ENCODE measurements around the gene SLC38A3. TPM values are rescaled to one million over a fixed set of nuclear protein-coding genes. Genes with fewer than 3 reads are reported as not detected.

Gene SLC38A3
- total and polyA plus RNA-seq, 2 experiments from 2014 or later = 0.36 TPM; not detected in 1

DNA sequence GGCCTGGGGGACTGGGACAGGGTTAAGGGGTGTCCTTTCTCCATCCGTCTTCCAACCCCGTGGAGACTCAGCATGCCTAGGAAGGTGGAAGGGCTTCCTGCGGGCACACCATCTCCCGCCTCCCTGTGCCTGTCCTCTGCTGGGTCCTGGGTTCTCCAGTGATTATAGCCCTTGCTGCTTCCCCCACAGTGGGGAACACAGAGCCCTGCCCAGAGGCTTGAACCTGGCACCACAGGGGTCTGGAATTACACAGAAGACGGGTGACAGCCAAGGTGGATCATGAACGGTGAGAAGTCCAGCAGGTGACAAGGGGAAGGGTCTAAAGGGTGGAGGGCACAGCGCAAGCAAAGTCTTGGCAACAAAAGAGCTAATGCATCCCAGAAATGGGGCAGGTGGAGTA is 57.7 kb downstream of the SLC38A3 start:
- Histone ChIP-seq H2AFZ (no peak overlapping the region), H3K4me2 (ENCODE audit: unreplicated experiment) (no peak overlapping the region), H3F3A (ENCODE audit: insufficient read depth) (peaks cover 13% of the 10 kb centered on the region; the same call in 1 of the 2 replicates), H3K9me2 (ENCODE audit: insufficient read depth) (no peaks in the 10 kb centered on the region), H3K9ac (no peak overlapping the region), H3K4me3 (no peak overlapping the region), H3K36me3 (ENCODE audit: low read depth) (no peaks in the 10 kb centered on the region), H3K27ac (no peak overlapping the region), H3K4me1 (ENCODE audit: insufficient read depth) (peaks cover 28% of the 10 kb centered on the region), H3K9me3 (ENCODE audit: low read depth) (no peaks in the 10 kb centered on the region), H3K27me3 (replicated peaks; ENCODE audit: insufficient read depth) (no peaks in the 10 kb centered on the region), H3K79me2 (ENCODE audit: insufficient read depth) (no peaks in the 10 kb centered on the region), H4K20me1 (ENCODE audit: insufficient read depth) (no peaks in the 10 kb centered on the region)
- DNase-seq = no peak
- no peak for TF ChIP-seq EZH2 (IDR thresholded peaks at IDR 0.05; ENCODE audit: insufficient read depth, poor library complexity, severe bottlenecking)
- no peak for TF ChIP-seq EZH2phosphoT487 (IDR thresholded peaks at IDR 0.05; ENCODE audit: insufficient read depth, low read depth)
- in situ Hi-C loops (cut with MboI) = no loop called here
- 74 to 82% methylated on average over 7 of the region's 7 CpGs for WGBS, 2 experiments (ENCODE audit: low coverage in 1 of 2, low lambda C conversion rate in 2 of 2, missing lambda C conversion rate in 2 of 2)

- in situ Hi-C loops (cut with MboI) = no loop called here
Observed at GRCh38 chr3:50263478-50264382, 58.7 kb downstream of the SLC38A3 start.

DNA sequence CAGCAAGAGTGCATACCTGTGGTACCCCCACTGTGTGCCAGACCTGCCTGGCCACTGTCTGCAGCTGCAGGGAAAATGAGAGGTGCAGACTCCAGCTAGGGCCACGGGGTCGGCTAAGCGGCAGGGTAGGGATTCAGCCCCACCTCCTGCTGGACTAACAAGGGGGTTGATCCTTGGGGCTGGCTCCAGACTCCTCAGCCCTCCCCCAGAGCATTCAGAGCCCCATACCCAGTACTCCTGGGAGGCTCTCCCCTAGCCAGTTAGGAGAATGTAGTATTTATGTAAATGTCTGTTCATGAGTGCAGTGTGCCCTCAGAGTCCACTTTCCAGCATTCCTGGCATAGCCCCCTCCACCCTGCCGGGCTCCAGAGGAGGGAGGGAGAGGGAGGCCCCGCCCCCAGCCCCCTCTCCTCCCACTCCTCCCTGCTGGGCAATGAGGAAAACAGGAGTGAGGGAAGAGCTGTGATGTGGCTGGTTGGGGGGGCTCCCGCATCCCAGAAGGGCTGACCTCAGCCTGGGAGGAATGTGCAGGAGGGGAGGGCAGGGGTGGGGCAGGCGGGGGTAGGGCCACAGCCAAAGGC is 59.4 kb downstream of the SLC38A3 start:
- Histone ChIP-seq H3K4me2 (ENCODE audit: unreplicated experiment) (peak overlapping the region; percentile 23), H3K4me3 (no peak overlapping the region), H3K4me1 (ENCODE audit: insufficient read depth) (peaks cover 35% of the 10 kb centered on the region), H3K27ac (peak overlapping the region; percentile 48), H3K79me2 (ENCODE audit: insufficient read depth) (no peaks in the 10 kb centered on the region), H3K36me3 (ENCODE audit: low read depth) (no peaks in the 10 kb centered on the region), H3F3A (ENCODE audit: insufficient read depth) (peaks cover 13% of the 10 kb centered on the region), H2AFZ (no peak overlapping the region), H3K27me3 (replicated peaks; ENCODE audit: insufficient read depth) (no peaks in the 10 kb centered on the region), H4K20me1 (ENCODE audit: insufficient read depth) (no peaks in the 10 kb centered on the region), H3K9me3 (ENCODE audit: low read depth) (no peaks in the 10 kb centered on the region), H3K9ac (peak overlapping the region; percentile 41), H3K9me2 (ENCODE audit: insufficient read depth) (no peaks in the 10 kb centered on the region)
- DNase-seq = peak; percentile 83
- 3 to 15% methylated on average over 6 to 7 of the region's 7 CpGs for WGBS, 2 experiments (ENCODE audit: low coverage in 1 of 2, low lambda C conversion rate in 2 of 2, missing lambda C conversion rate in 2 of 2)
- no peak for TF ChIP-seq EZH2 (IDR thresholded peaks at IDR 0.05; ENCODE audit: insufficient read depth, poor library complexity, severe bottlenecking)
- no peak for TF ChIP-seq EZH2phosphoT487 (IDR thresholded peaks at IDR 0.05; ENCODE audit: insufficient read depth, low read depth)
- in situ Hi-C loops (cut with MboI) = no loop called here

More at GRCh38 chr3:50263478-50264382, 58.7 kb downstream of the SLC38A3 start:
- Histone ChIP-seq H3K9ac (peak overlapping the region; percentile 41; the same call in 1 of the 2 replicates), H3K4me2 (ENCODE audit: unreplicated experiment) (peak overlapping the region; percentile 23), H3K9me3 (ENCODE audit: low read depth) (no peaks in the 10 kb centered on the region), H3K79me2 (ENCODE audit: insufficient read depth) (no peaks in the 10 kb centered on the region), H3K36me3 (ENCODE audit: low read depth) (no peaks in the 10 kb centered on the region), H3K4me1 (ENCODE audit: insufficient read depth) (peaks cover 28% of the 10 kb centered on the region), H3F3A (ENCODE audit: insufficient read depth) (peaks cover 19% of the 10 kb centered on the region), H3K27ac (peak overlapping the region; percentile 48), H2AFZ (no peak overlapping the region), H3K4me3 (no peak overlapping the region), H4K20me1 (ENCODE audit: insufficient read depth) (no peaks in the 10 kb centered on the region), H3K9me2 (ENCODE audit: insufficient read depth) (no peaks in the 10 kb centered on the region), H3K27me3 (replicated peaks; ENCODE audit: insufficient read depth) (no peaks in the 10 kb centered on the region)
- DNase-seq = peak; percentile 53
- WGBS, 2 experiments (ENCODE audit: low coverage in 1 of 2, low lambda C conversion rate in 2 of 2, missing lambda C conversion rate in 2 of 2) = 40 to 55% methylated on average over 6 of the region's 6 CpGs
- no peak for TF ChIP-seq EZH2 (IDR thresholded peaks at IDR 0.05; ENCODE audit: insufficient read depth, poor library complexity, severe bottlenecking)
- TF ChIP-seq EZH2phosphoT487 (IDR thresholded peaks at IDR 0.05; ENCODE audit: insufficient read depth, low read depth) = no peak

DNA sequence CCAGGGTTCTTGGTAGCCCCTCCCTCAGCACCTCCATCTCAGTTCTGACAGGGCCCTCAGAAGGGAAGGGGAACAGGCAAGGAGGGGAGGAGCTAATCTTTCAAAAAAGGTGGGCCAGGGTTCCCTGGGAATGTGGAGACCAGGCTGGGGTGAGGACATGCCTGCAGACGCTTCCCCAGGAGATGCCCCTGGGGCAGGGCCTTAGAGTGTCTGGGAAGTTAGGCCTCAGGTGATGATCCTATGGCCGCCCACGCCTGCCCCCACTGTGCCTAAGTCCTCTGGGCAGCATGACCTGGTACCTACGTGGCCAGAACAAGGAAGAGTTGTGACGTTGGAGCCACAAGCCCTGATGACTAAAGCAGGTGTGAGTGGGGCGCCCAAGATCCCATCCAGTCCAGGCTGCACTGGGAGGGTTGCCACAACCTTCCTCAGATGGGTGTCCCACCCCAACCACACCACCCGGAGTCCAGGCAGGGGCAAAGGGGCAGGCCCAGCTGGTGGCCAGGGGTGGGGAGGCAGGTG is 60.0 kb downstream of the SLC38A3 start:
- Histone ChIP-seq H4K20me1 (ENCODE audit: insufficient read depth) (no peaks in the 10 kb centered on the region), H3K4me2 (ENCODE audit: unreplicated experiment) (no peak overlapping the region), H3K9me3 (ENCODE audit: low read depth) (no peaks in the 10 kb centered on the region), H3K9ac (peak overlapping the region; percentile 41; the same call in 1 of the 2 replicates), H2AFZ (no peak overlapping the region), H3K9me2 (ENCODE audit: insufficient read depth) (no peaks in the 10 kb centered on the region), H3K36me3 (ENCODE audit: low read depth) (no peaks in the 10 kb centered on the region), H3K27me3 (replicated peaks; ENCODE audit: insufficient read depth) (no peaks in the 10 kb centered on the region), H3F3A (ENCODE audit: insufficient read depth) (peaks cover 13% of the 10 kb centered on the region; the same call in 1 of the 2 replicates), H3K4me3 (no peak overlapping the region), H3K27ac (peak overlapping the region; percentile 48), H3K79me2 (ENCODE audit: insufficient read depth) (no peaks in the 10 kb centered on the region), H3K4me1 (ENCODE audit: insufficient read depth) (peaks cover 37% of the 10 kb centered on the region)
- in situ Hi-C loops (cut with MboI) = no loop called here
- DNase-seq = no peak
- 66 to 68% methylated on average over 7 of the region's 7 CpGs for WGBS, 2 experiments (ENCODE audit: low coverage in 1 of 2, low lambda C conversion rate in 2 of 2, missing lambda C conversion rate in 2 of 2)
- TF ChIP-seq EZH2phosphoT487 (IDR thresholded peaks at IDR 0.05; ENCODE audit: insufficient read depth, low read depth) (no peak), EZH2 (IDR thresholded peaks at IDR 0.05; ENCODE audit: insufficient read depth, poor library complexity, severe bottlenecking) (no peak)

All from GM23248 (cell line).